ENCODE results near the gene SYT6.

The SYT6 gene

DNA sequence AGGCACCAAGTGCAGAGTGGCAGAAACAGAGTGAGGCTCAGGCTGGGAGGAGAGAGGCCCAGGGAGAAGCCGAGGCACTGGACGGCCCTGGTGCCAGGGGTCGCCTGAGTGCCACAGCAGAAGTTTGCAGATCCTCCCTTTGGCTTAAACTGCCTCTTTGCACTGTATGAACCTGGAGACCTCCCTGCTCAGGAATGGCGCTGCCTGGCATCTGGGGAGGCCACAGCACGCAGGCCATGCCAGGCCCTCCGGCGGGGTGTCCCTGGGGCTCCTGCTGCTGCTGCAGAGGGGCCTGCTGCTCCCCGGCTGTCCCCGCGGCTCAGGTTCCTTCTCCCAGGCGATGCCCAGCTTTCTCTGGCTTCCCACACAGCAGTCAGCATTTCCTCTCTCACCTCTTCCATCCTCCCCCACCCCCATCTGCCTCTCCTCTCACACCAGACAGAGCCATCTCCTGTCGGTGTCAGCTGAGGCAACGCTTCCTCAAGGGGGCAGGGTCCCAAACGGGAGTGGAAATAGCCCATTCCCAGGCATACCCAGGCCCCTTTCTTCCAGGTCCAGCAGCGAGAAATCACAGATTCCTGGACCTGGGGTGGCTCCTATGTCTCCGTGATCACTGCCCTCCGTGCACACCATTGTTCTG, 35.2 kb downstream of the SYT6 start:
- DNase-seq (ENCODE audit: low read depth in 2 of 2), result no peak

DNA sequence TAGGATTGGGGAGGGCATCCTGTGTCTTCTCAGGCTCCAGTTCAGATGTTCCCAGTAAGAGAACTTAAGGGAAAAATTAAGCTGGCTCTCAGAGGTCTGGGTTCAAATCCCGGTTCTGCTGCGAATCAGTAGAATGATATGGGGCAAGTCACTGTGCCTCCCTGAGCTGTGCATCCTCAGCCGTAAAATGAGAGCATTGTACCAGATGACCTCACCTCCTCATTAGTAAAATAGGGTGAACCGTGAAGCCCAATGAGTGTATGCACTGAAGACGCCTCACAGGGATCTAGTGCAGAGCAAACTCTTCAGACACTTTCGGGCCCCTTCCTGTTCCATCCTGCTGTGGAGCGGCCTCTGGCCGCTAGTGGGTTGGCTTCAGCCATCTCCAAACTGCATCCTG, 36.0 kb downstream of the SYT6 start:
- DNase-seq (ENCODE audit: low read depth in 2 of 2), result no peak

DNA sequence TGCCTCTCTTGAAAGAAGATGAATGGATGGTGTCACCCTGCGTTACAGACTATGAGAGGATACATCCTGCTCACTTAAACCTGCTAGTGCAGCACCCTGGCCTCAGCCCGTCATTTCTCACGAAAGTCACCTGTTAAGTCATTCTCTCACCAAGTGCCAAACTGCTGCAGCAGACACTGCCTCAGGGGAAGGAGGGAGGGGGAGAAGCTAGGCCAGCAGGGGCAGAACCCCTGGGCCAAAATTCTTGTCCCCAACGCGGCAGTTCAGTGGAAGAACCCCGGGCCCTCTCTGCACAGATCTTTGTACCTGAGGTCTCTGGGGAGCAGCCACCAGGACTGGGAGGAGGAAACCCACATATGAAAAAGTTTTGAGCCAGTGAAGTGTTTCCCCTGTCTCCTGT, 37.6 kb downstream of the SYT6 start:
- DNase-seq (ENCODE audit: low read depth in 2 of 2), result no peak

DNA sequence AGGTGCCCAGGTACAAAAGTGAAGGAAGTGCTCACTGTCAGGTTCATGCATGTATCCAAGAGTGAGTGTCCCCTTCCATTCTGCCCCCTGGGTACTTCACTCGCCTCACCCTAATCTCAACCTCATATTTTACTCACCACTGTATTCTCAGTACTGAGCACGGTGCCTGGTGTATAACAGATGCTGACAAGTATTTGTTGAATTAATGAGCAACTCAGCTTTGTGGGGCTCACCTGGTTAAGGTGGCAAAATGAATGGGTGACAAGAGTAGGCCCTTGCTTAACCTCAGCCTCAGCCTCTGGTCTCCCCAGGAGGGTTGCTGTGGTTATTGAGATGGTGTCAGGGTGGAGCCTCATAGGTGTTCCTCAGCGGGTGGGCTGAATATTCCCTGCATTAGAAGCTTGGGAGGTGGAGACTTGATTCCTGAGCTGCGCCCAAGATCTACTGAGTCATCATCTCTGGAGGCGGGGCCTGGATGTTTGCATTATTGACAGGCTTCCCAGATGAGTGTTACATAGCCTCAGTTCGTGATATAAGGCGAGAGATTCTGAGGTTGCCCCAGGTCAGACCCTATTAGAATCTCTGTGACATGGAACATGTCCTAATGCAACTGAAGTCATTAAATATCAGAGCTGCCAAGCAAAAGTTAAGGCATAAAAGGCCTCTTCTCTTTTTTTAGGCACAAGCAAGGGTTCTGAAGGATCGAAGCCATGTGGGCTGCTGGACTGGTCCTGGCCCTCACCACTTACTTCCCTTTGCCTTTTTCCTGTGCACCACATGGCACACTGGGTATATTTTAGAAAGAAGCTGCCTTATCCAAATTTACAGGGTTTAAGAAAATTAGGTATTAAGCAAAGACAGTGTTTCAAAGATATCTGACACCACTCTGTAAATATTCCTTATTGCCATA, 39.2 kb downstream of the SYT6 start:
- no peak for DNase-seq (ENCODE audit: low read depth in 2 of 2)

DNA sequence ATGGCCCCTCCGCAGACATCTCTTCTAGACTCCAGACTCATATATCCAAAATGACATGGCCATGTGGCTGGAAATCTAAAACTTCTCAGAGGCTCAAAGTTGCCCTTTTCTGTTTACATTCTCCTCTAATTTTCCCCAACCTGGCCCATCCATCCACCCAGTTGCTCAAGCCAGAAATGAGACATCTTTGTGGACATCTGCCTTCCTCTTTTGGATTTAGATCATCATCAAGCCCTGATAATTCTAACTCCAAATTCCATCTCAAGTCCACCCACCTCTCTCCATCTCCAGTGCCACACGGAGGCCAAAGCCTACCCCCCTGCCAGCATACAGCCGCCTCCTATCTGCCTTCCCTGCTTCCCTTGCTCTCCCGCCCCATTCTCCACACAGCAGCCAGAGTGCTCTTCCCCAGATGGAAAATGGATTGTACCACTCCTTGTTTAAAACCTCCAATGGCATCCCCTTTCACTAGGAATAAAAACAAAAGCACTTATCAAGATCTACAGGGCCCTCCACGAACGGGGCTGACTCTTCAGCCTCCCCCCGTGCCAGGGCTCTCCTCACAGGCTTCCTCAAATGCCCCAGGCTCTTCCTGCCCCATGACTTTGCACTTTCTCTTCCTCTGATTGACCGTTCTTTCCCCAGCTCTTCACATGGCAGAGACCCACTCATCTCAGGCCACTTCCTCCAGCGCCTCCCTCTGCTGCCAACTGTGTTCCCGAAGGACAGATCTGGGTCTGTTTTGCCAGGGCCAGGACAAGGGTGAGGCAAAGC, 40.1 kb downstream of the SYT6 start:
- no peak for DNase-seq (ENCODE audit: low read depth in 2 of 2)

DNA sequence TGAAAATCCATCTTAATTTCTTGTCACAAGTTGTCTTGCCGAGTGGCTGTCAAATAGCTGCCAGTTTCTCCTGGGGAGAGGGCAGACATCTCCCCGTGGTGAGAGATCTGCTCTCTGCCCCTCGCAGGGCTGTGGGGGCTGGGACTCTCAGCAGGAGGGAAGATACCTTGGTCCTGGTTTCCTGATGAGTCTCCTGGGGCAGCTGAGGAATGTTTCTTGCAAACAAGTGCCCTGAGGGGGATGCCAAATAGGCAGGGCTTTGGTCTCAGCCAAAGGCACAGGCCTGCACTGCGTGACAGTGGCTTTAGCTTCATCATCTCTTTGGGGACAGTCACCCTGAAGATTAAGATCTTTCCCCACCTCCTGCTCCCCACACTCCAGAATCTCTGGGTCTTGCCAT, 40.9 kb downstream of the SYT6 start:
- DNase-seq (ENCODE audit: low read depth in 2 of 2), result no peak

DNA sequence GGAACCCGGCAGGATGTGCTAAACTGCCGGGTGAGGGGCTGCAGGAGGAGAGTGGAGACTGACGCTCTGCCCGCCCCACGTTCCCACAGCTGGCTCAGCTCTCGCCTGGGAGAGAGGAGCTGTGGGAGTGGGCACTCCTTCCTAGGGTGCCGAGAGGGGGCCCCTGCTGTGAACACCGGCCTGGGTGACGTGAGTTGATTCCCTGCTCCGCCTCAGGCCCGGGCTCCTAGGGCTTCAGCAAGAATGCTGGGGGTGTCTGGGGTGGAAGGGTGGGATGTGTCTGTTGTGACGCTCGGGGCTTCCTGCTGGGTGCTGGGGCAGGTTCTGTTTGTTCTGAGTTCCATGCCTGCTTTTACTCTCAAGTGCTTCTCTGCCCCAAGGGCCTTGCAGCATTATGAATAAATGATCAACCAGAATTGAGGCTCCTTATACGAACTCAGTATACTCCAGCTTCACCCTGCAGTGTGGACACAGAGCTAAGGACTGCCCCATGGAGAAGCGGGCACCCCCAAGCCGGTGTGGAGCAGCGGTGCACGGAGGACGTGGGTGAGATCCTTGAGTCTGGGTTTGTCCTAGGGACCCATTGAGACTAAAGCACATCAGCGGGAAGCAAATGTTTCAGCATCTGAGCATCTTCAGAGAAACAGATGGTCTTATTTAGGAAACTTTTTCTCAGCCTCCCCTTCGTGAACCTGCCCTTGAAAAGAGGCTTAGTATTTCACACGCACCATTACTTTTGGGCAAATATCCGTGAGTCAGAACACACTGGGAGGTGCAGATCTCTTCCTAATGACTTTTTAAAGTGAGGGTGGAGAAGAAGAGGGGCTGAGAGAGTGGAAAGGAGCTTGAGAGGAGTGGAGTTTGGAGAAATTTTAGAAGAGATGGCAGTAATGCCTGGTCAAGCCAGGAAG, 41.7 kb downstream of the SYT6 start:
- no peak for DNase-seq (ENCODE audit: low read depth in 2 of 2)

DNA sequence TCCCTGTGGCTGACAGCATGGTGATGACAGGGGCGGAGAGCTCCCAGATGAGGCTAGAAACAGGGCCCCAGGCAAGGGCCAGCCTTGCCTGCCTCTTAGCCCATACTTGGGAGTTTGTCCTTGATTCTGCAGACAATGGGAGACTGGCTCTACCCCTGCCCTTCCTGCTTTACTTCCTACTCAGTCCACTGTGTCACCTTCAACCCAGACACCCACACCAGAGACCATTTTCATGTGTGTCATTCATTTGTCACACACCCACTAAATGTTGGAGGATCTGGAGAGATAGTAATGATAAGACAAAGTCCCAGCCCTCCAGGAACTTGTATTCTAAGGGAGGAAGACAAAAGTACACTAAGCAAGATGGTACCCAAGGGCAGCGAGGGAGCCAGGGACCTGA, 43.7 kb downstream of the SYT6 start:
- no peak for DNase-seq (ENCODE audit: low read depth in 2 of 2)

DNA sequence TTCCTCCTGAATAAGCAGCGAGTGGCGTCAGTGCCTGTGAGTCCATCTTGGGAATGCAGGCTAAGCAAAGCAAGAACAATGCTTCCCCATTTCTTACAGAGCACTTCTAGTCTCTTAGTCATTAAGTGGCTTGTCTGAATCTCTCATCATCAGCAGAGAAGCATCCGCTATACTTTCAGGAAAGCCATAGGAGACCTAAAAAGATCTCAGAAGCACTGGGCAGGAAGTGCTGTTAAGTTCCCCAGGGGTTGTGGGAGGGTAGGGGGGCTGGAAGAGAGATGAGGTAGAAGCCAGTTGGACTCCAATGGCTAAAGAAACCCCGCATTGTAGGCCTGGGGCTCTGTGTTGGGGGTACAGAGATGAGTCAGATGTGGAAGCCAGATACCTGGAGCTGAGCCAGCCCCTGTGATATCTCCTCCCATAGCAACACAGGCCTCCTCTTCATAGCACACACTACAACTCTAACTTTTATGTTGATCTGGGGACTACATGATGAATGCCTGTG, 44.9 kb downstream of the SYT6 start:
- peak; percentile 57 to 59 for DNase-seq (ENCODE audit: low read depth in 2 of 2)

DNA sequence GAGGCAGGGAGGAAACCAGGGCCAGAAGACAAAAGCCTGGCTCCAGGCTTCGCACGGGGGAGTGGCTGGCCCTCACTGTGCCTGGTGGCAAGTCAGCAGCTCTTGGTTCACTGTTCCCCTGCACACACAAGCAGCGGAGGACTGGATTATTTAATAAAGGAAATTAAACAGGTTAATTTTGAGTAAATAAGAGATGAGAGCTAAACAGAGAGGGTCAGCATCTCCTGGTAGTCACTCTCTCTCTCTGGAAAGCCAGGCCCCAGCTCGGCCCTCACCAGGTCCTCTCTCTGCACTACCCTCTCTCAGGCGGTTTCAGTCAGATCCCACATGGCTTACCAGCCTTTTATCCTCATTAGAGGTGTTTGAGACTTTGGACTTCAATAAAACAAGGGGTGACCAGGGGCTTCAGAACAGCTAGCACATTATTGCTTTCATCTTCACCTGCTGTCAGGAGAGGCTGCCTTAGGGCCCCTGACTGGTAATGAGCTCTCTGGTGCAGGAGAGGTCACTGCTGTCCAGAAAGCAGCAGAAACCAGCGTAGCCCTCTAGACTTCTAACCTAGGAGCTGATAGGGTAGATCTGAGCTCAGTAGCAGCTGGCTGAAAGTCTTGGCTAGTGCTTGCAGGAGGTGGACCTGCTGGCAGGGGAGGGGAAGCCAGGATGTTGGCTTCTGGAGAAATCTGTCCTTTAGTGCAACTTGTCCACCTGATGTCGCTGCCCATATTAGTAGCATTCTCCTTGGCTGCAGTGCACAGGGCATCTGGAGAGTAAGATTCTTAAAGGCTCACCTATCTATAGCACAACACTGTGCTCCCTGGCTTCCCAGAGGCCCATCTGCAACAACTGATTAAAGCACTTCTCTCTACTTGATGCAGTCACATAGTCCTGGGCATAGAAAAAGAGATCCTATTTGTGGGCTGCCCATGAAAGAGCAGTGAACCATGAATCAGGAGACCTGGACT, 45.9 kb downstream of the SYT6 start:
- DNase-seq (ENCODE audit: low read depth in 2 of 2), result no peak

DNA sequence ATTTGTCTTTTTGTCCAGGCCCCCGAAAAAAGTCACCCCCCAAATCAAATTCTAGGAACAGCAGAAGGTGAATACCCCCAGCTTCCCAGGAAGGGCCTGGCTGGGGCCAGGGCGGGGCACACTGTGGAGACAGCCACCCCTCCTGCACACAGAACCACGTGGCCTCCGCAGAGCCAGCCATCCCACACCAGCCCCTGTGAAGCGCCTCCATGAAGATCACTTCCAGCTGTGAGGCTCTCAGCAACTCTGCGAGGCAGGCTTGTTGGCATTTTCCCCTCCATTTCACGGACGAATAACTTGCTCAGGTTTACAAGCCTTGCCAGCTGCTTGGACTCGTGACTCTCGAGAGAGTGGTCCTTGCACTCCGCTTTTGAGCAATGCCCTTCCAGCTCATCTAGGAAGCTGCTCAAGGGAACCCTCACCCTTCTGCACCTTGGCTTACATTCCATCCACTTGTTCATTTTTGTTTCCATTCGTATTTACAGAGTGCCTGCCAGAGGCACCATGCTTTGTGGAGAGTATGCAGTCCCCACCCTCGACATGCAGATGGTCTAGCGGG, 48.2 kb downstream of the SYT6 start:
- DNase-seq (ENCODE audit: low read depth in 2 of 2), result no peak

DNA sequence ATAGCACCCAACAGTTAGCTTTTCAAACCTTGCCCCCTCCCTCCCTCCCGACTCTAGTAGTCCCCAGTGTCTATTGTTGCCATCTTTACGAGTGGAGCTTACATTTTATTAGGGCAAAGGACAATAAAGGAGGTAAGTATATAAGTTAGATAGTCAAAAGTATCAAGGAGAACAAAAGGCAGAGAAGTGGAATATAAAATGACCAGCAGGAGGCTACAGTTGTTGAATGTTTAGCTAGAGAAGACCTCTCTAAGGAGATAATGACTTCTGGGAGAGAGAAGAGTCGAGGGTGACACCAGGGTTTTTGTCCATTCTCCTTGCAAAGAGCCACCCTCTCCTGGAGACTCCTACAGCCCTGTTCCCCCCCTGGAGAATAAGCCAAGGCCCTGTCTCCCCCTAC, 48.7 kb downstream of the SYT6 start:
- DNase-seq (ENCODE audit: low read depth in 2 of 2), result no peak

DNA sequence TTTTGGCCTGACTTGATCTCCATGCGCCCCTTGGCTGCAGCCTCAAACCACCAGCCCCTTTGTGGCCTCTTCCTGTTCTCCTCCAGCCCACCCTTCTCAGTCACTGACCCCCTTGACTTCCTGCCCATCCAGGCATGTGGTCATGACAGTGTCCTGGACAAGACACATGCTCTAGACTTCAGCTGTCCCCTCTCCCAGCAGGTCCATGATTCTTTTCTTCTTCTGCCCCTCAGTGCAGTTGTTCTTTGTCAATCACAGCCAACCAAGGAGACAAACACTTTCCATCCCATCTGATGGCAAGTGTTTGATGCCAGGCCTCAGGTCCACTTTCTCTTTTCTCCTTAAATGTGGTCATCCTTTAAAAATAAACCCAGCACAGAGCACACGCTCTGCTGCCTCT, 49.7 kb downstream of the SYT6 start:
- no peak for DNase-seq (ENCODE audit: low read depth in 2 of 2)

DNA sequence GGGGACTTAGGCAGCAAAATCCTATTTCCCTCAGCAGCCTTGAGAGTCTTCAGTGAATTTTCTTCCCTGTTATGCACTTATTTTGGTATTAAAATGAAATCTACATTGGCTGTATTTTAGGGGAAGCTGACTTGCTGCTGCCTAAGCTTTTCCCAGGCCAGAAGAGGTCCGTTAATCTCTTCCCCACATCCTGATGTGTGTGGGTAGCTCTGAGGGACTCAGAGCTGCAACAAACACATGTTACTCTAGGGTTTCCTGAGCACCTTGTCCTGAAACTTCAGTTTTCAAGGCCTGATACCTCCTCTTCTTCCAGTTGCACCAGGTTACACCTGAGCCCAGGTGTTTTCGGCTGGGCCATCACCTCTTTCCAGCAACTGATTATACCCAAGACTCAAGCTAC, 51.5 kb downstream of the SYT6 start:
- no peak for DNase-seq (ENCODE audit: low read depth in 2 of 2)

DNA sequence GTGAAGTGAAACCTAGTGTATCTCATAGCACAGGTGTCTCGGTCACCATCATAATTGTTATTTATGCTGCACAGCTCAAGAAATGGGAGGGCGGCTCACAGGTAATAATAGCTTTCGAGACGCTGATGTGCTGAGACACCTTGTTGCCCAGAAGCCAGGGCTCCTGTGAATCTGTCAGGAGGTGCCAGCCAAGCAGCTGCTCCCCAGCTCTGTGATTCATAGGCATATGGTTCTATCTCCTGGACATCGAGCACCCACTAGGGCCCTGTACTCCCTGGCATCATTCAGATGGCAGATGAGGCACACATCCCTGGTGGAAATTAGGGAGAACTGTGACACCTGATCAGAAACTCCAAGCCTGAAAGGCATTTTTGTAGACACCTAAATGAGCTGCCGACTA, 53.5 kb downstream of the SYT6 start:
- DNase-seq (ENCODE audit: low read depth in 2 of 2), result no peak

DNA sequence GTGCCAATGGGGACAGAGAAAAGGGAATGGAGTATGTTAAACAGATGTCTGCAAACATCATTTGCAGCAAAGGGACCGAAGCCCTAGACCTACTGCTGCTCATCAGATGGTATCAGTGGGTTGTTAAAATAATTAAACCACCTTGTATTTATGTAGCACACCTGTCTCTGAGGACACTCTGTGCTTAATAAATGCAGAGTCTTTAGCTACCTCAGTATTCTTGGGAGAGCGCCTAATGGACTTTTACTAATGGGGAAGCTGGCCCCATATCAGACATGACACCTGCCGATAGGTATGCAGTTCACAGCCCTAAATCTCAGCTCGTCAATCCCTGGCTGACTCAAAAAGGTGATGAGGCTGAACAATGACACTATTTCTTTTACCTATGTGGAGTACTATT, 54.4 kb downstream of the SYT6 start:
- no peak for DNase-seq (ENCODE audit: low read depth in 2 of 2)

DNA sequence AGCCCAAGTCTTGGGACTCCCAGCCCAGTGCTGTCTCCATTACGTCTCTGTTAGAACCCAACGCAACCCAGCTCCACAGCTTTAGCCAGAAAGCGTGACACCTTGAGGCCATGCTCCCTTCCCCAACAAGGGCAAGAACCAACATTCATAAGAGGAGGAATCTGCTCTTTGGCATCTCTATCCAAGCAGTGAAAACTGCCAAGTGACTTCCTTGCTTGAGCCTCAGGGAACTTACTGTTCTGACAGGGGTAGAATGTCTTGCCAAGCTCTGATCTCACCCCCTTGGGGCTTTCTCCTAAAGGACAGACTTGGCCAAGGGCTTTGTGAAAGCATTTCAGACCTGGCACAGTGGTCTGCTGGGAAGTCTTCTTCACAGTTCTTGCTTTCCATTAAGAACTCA, 56.6 kb downstream of the SYT6 start:
- DNase-seq (ENCODE audit: low read depth in 2 of 2), result no peak

DNA sequence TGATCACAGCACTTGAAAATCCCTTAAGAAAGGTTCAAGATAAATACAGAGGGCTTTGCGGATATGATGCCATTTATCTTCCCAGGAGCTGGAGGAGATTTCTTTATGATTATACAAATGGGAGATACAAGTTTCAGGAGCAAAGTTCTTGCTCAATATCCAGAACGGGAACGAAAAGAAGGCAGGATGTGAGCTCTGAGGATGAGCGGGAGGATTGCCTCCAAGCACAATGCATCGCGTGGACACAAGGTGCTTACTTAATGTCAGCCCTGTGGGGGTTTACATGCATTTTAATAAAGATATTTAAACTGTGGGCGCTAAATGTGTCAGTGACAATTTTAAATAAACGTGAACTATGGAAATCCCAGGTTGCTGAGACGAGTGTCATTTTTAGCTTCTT, 59.0 kb downstream of the SYT6 start:
- DNase-seq (ENCODE audit: low read depth in 2 of 2), result no peak

DNA sequence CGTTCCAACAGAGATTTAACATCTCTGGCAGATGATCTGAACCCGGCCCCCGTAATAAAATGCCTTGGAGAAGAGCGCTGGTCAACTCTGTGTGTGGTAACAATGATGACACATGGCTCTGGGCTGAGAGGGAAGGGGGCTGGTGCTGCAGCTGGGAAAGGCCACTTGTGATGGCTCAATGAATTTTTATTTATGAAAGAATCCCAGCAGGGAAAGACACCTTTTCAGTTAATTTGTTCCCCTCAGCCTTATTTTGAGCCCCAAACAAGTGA, 59.4 kb downstream of the SYT6 start:
- no peak for DNase-seq (ENCODE audit: low read depth in 2 of 2)

Measured in fibroblast of skin of left biceps (primary cell).